GM19463 (cell line): ENCODE results near the gene CRHBP.
A peak's percentile ranks its signal among the peaks of the same experiment; 100 is the strongest.
"Not testable (repeated sequence)": the region's sequence is repeated elsewhere in the genome, so short reads cannot be mapped to it uniquely, and the experiment has no call there.

Experiments
- ATAC-seq: cut with Tn5 transposase; IDR thresholded peaks from one replicate; pipeline ENCODE4 v1.9.1; 2021; ENCODE audit warnings: mild to moderate bottlenecking, moderate library complexity; ENCODE audit not compliant: unreplicated experiment

The CRHBP gene, protein sequence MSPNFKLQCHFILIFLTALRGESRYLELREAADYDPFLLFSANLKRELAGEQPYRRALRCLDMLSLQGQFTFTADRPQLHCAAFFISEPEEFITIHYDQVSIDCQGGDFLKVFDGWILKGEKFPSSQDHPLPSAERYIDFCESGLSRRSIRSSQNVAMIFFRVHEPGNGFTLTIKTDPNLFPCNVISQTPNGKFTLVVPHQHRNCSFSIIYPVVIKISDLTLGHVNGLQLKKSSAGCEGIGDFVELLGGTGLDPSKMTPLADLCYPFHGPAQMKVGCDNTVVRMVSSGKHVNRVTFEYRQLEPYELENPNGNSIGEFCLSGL

GRCh38 chr5:76952795-76953536, at the start of gene CRHBP:
CRHBP (plus strand) TSS chr5:76953045; CDS start chr5:76953135, 90 bp downstream.
- no peak for ATAC-seq

GRCh38 chr5:76908166-76908565, 44.7 kb upstream of the CRHBP start:
- ATAC-seq: no peak

- not testable (repeated sequence) for ATAC-seq
These were observed 42.4 kb upstream of the CRHBP start for GRCh38 chr5:76910344-76910933.

DNA sequence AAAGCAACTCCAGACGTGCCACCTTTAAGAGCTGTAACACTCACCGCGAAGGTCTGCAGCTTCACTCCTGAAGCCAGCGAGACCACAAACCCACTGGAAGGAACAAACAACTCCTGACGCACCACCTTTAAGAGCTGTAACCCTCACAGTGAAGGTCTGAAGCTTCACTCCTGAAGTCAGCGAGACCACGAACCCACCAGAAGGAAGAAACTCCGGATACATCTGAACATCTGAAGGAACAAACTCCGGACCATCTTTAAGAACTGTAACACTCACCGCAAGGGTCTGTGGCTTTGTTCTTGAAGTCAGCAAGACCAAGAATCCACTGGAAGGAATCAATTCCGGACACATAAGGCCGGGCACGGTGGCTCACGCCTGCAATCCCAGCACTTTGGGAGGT, 38.2 kb upstream of the CRHBP start:
- not testable (repeated sequence) for ATAC-seq

GRCh38 chr5:76918539-76918938, 34.3 kb upstream of the CRHBP start:
- ATAC-seq: no peak

DNA sequence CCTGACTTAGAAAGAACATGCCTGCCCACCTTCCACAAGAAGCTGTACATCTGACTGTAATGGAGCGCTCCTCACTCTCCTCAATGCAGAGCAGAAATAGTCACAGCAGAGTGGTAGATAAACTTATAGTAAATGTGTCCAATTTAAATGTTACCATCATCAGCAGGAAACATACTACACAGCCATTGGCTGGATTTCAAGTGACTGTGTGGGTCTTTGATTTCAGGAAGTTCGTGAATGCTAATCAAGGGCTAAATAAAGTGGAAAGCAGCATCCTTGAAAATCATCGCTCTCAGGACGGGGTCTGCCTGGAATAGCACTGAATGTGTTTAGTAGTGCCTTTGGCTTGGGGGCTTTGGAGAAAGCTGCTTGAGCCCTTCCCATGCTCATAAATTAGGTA, 32.4 kb upstream of the CRHBP start:
- ATAC-seq: no peak

DNA sequence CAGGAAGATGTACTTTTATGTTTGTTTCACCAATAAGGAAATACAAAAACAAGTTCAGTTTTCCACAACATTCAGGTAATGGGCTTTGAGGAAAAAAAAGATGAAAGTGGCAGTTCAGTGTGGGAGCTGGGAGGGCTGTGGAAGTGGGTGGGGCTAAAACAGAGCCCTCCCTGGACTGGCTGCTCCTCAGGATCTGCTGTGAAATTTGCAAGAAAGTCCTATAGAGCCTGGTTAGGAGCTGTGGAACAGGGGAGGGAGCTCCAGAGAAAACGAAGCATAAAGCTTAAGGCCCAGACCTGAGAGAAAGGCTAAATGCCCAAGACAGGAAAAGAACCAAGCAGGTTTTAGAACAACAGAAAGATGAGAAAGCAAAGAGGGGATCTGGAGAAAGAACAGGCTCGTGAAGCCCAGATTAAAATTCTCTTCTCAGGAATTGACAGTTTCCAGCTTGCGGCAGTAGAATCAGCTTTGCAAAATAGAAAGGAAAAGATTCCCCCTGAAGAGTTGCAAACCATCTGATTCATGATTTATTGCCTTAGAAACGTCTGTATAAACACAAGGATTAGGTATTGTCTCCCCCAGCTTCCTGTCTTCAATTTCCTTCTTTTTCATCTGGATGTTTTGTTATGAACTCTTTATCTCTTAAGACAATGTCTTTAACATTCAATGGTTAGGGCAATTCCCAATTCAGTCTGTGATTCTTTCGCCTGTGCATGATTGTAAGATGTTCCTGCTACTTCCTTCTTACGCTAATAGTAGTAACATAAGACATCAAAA, 26.3 kb upstream of the CRHBP start:
- ATAC-seq: no peak

GRCh38 chr5:76927961-76928360, 24.9 kb upstream of the CRHBP start:
- no peak for ATAC-seq

DNA sequence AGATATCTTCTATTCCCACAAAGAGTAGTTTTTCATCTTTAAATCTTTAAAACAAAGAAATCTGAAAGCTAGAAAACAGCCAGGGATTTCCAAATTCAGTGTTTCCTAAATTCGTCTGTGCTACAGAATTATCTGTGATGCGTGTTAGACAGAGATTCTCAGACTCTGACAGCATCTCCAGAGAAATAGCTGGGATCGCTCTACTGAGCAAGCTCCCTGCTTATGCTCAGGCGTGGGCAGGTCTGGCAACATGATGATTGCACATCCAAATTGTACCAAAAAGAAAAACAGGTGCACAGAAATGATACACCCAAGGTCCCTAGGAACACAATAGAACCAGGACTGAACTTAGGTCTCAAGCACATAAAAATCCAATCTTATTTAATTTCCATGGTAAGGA, 22.8 kb upstream of the CRHBP start:
- ATAC-seq: no peak

DNA sequence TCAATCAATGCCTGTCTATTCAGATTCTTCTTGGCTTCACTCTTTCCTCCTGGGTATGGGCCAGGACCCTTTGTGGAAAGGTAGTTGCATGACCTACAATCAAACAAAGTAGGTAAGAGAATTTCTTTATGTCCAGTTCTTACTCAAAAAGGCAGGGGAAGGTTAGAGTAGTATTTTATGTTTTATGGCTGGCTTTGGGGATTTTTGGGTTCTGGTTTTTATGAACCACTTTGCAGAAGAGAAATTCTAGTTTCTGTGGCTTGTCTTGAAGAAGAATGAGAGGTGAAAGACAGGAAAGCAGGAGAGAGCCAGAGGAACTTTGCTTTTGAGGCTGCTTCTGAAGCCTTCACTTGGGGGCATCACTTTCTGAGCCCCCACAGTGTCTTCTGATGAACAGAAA, 14.7 kb upstream of the CRHBP start:
- peak; percentile 43 for ATAC-seq

- ATAC-seq: no peak
These were observed 11.8 kb upstream of the CRHBP start for GRCh38 chr5:76941000-76941399.

GRCh38 chr5:76941442-76941841, 11.4 kb upstream of the CRHBP start:
- ATAC-seq: no peak

- peak; percentile 59 for ATAC-seq
These were observed 10.3 kb upstream of the CRHBP start for GRCh38 chr5:76942581-76942980.

DNA sequence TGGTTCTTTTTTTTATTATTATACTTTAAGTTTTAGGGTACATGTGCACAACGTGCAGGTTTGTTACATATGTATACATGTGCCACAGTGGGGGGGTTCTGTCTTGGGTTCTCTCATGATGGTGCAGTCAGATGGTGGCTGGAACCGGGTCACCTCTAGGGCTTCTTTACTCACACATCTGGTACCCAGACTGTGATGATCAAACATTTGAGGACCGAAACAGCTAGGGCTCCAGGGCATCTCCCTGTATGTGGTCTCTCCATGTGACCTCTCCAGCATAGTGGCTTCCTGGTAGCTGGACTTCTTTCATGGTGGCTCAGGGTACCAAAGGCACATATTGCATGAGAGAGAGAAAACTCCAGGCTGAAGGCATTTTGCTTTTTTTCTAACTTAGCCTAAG, 9.8 kb upstream of the CRHBP start:
- peak; percentile 18 for ATAC-seq

DNA sequence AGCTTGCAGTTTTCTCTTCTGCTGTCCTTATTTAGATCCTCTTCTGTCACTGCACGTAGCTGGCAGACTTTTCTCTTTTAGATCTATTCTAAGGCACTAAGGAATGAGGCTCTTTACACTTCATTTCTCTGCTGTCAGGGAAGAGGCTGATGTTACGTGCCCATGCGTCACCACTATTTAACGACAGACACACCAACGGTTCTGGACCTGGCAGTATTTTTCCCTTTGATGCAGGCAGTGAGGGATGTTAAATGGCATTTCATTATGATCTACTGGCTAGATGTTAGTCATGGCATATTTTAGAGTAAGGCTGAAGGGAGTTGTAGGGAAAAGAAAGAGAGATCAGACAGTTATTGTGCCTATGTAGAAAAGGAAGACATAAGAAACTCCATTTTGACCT, 8.2 kb upstream of the CRHBP start:
- no peak for ATAC-seq

DNA sequence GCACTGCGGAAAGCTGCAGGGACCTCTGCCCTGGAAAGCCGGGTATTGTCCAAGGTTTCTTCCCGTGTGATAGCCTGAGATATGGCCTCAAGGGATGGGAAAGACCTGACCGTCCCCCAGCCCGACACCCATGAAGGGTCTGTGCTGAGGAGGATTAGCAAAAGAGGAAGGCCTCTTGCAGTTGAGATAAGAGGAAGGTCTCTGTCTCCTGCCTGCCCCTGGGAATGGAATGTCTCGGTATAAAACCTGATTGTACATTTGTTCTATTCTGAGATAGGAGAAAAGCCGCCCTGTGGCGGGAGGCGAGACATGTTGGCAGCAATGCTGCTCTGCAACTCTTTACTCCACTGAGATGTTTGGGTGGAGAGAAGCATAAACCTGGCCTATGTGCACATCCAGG, 7.6 kb upstream of the CRHBP start:
- ATAC-seq: not testable (repeated sequence)

DNA sequence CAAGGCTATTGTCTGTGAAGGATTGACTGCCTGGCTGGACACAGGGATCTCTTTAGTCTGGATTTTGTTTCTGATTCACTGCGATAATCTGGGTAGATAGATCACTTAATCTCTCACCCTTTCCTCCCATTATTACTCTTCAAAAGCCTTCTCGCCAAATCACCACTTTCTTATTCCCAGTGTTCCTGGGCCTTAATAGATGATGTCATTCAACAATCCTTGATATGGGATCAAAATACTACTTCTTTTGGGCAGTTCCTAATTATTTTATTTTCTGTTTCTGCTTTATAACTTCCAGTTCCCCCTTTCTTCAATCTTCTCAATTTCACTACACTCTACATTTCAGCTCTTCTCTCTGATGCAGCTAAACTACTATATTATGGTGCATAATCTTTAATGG, 6.8 kb upstream of the CRHBP start:
- no peak for ATAC-seq

DNA sequence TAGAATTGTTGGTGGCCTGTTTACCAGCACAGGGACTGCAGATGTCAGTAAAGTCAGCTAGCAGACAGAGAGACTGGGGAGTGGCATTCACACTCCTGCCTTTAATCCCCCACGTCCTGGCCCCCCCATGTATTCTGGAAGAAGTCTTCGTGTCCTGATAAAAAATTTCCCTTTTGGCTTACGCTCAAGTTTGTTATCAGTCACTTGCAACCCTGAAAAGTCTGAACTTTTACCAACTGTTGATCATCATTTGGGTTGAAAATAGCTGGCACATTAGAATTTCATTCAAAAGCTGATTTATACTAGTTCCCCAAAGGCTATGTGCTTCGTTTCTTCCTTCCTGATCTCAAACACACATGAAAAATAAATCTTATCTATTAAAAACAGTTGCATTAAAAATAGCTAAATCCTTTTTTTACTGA, 5.8 kb upstream of the CRHBP start:
- no peak for ATAC-seq

DNA sequence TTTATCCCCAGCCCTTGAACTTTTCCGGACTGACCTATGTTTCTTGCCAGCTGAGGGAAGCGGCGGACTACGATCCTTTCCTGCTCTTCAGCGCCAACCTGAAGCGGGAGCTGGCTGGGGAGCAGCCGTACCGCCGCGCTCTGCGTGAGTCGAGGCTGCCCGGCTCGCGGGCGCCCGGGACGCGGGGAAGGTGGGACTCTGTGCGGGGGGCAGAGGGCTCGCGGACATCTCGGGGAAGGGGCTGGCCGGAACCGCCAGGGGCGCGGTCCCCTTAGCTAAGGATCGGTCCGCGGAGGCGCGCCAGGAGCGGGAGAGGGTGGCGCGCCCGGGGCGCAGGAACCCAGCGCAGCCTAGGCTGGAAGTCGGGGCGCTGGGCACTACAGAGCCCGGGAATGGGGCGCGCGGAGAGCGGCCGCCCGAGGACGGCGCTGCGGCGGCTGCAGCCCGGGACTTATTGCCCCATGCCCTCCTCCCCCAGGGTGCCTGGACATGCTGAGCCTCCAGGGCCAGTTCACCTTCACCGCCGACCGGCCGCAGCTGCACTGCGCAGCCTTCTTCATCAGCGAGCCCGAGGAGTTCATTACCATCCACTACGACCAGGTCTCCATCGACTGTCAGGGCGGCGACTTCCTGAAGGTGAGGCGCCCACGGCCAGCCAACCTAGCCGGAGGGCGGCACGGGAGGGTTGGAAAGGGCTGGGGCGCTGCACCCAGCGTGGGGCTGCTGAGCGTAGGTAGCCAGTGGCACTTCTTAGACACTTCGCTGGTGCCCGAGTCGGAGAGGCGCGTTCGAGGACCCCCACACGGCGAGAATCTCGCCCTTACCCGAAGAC, 922 bp downstream of the CRHBP start:
- ATAC-seq: no peak

DNA sequence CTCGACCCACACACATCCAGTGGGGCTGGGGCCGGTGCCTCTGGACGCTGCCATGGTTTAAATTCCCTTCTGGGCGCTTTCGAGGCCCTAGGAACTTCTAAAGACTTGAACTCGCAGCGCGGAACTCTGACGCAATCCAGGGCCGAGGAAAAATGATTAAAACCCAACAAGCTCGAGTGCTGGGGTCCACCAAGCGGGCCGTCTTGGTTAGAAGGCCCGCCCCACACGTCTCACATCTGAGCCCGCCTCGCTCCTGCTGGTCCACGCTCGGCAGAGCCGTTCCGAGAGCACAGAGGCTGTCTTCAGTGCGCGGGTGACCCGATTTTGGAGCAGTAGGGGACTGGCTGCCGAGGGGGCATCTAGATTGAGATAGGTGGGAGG, 1.5 kb downstream of the CRHBP start:
- no peak for ATAC-seq
